NCI-H1930 (cell line): Measurements from ENCODE around the gene RFLNA.

Experiments used
- DNase-seq, 2 experiments: peaks; one replicate each; lab custom pipeline; 2025; lab: John Stamatoyannopoulos, UW

Gene RFLNA, protein sequence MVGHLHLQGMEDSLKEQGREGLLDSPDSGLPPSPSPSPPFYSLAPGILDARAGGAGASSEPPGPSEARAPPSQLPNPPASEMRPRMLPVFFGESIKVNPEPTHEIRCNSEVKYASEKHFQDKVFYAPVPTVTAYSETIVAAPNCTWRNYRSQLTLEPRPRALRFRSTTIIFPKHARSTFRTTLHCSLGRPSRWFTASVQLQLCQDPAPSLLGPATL

DNA sequence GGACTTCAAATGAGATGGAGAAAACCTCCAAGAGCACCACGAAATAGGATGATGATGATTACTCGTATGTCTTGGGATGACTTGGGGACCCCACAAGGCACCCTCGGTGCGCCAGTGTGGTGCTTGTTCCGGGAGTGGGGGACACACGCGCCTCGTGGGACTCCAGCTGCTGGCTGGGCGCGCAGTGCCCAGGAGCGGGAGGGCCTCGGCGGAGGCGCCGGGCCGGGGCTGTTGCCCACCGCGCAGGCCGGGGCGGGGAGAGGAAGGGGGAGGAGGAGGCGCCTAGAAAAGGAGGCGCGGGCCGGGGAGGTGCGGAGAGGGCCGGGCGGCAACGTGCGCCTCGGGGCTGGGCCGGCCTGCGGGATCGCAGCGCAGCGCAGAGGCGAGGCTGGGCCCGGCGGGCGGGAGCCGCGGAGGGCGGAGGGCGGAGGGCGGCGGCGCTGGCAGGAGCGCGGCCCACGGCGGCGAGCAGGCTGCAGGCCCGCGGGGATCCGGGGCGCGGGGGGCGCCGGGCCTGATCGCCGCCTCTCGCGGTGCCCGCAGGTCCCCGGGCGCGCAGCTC is at the start of gene RFLNA:
RFLNA (plus strand) TSS at position 314 of the 562 bp plus-strand sequence. CDS start 337 bp downstream, outside the sequence.
- DNase-seq: no peak

DNA sequence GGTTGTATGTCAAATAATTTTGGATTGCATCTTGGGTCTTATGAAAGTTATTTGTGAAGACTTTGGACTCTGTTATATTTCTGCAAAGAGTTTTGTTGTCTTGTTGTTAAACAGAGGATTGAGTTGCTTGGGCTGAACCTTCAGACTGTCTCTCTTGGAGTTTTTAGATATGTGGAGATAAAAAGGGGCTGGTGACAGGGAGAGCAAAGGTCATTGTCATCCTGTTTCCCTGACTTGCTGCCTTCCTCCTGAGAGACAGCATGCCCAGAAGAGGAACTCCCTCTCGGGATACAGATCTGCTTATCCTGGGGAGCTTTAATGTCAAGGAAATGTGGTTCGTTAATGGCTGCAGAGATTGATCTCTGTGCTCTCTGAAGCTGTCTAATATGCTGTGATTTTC is 47.6 kb upstream of the RFLNA start:
- DNase-seq: no peak

- no peak for DNase-seq
Measured at GRCh38 chr12:124248941-124249825, 45.7 kb upstream of the RFLNA start.

DNA sequence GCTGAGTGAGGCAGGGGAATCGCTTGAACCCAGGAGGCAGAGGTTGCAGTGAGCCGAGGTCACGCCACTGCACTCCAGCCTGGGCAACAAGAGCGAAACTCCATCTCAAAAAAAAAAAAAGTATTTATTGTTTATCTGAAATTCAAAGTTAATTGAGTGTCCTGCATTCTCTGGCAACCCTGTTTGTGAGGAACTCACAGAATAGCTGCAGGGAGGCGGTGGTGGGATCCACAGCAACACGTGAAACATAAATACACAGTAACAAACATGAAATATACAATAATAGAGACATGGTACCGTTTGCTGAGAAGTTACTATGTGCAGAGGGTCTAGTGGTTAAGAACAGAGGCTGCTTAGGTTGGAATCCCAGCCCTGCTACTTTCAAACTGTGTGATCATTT is 43.7 kb upstream of the RFLNA start:
- DNase-seq: no peak

GRCh38 chr12:124252964-124253363 is 41.9 kb upstream of the RFLNA start:
- DNase-seq: no peak

DNA sequence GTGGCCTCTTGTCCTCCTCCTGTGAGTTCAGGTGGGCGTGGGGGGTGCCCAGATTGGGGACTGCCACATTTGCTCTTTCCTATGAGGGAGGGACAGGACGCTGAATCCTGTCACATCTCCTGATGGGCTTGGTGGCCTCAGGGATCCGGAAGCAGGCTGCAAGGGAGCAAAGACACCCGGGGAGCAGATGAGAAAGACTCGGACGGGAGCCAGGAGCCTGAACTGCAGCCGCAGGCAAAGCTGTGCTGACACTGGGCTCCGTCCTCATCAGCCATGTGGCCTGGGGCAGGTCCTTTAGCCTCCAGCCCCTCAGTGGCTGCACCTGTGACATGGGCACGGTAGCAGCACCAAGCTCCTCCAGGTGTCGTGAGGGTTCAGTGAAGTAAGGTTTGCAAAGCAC is 40.8 kb upstream of the RFLNA start:
- DNase-seq: no peak

DNA sequence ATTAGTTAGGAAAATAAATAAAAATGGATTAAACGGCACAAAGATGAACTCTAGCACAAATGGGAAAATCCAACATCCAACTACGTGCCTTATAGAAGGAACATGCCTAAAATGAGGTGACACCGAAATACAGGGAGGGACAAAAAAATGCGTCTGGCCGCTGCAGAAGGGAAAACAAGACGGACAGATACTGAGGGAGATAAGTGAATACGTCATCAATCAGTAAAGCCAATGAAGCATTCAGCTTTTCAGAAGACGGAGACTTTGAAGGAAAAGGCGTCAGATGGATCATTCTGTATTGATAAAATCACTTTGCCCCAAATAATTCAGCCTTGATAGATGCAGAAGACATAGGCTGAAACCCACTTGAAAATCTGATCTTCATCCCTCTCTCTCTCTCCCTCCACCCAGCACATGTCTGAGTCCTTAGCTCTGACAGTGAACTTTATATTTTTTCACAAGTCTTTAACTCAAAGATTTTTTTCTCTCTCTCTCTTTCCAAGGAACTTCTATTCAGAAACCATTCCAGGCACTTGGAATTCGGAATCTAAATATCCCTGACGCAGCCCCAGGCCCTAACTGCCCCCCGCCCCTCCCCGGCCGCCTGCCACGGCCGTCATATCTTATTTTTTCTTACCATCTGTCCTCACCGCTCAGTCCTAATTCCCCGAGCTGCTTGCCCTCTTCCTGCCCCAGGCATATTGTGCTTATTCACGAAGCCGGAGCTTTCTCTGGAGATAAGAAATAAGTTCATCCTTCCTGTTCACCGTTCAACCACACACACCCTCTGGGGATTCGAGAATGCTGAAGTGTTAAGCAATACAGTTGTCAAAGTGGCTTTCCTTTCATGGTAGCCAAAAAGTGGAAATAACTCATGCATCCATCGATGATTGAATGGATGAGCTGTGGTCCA is 35.5 kb upstream of the RFLNA start:
- DNase-seq: no peak

DNA sequence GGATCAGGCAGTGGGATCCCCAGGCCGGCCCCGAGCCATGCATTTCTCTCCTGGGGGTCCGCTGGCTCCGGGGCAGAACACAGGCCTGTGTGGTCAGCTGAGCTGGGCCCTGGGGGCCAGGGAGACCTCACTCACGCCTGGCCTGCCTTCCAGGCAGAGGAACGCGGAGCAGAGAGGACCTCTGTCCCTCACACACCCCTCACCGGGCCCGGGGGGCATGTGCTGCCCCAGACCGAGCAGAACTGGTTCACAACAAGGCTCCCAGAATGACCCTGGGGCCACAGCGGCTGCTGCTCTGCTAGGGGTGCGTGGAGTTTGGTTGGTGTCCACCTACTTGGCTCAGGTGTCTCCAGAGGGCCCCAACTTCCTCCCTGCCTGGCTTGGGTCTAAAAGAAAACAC is 33.0 kb upstream of the RFLNA start:
- DNase-seq: no peak

DNA sequence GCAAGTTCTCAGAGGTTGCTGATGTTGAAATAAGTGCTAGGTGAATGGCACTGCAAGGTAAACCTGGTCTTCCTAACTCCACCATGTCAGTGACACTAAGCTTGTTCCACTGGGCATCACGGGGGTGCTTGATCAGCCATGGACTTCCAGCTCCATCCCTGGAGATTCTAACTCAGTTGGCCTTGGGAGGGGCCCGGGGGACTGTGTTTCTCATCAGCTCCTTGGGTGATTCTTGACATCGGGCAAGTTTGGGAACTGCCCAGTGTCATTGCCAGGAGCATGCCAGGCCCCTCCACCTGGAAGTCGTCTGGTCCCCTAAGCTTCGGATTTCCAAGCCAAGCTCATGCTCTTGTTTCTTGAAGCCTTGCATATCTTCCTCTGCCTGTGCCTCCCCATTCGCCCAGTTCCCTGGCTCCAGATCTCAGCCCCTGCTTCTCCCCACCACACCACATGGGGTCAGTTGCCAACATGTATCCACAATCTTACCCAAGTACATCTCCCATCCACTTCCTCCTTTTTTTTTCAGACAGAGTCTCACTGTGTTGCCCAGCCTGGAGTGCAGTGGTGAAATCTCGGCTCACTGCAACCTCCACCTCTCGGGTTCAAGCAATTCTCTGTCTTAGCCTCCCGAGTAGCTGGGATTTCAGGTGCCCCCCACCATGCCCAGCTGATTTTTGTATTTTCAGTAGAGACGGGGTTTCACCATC is 30.7 kb upstream of the RFLNA start:
- DNase-seq: no peak

DNA sequence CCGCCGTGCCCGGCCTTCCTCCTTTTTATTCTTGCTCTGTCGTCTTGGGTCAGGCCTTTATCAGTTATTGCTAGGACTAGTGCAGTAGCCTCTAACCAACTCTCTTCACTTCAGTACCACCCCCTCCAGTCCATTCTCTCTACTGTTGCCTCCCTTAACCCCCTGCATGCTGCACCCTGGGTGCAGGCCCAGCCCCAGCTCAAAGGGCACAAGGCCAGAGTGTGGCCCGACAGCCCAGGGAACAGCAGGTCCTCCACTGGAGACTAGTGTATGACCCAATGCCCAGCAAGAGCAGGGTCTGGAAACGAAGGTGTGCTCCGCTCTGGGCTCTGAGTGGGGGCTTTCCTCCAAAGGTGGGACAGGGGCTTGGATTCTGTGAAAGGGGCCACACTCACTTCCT is 30.0 kb upstream of the RFLNA start:
- DNase-seq: no peak

GRCh38 chr12:124267205-124267778 is 27.6 kb upstream of the RFLNA start:
- DNase-seq: no peak

DNA sequence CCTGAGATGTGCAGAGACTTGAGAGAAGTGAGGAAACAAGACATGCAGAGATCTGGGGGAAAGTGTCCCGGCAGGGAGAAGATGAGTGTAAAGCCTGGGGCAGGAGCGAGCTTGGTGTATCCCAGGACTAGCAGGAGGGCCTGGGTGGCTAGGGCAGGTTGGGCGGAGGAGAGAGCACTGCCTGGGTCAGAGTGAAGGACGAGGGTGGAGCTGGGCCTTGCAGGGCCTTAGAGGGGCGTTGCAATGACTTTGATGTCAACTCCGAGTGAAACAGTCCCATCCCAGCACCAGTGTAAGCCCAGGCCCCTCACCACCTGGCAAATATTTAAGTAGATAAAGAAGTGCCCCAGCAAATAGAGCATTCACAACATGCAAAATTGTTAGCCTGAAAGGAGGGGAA is 24.2 kb upstream of the RFLNA start:
- no peak for DNase-seq

DNA sequence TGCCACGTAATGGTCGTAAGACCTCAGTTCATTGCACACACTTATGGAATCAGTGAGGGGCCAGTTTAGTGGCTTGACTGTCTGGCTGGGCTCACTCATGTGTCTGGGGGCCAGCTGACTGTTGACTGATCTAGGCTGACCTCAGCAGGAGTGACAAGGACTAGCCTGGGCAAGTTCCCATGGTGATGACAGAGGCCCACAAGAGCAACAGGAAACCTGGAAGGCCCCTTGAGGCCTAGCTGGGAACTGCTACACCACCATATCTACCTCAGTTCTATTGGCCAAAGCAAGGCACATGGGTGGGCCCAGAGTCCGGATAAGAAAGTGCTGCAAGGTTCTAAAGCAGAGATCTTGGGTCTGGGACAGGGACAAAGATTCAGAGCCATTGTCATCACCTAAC is 21.3 kb upstream of the RFLNA start:
- peak; percentile 11 to 39 for DNase-seq

- no peak for DNase-seq
Measured at GRCh38 chr12:124276337-124276736, 18.6 kb upstream of the RFLNA start.

DNA sequence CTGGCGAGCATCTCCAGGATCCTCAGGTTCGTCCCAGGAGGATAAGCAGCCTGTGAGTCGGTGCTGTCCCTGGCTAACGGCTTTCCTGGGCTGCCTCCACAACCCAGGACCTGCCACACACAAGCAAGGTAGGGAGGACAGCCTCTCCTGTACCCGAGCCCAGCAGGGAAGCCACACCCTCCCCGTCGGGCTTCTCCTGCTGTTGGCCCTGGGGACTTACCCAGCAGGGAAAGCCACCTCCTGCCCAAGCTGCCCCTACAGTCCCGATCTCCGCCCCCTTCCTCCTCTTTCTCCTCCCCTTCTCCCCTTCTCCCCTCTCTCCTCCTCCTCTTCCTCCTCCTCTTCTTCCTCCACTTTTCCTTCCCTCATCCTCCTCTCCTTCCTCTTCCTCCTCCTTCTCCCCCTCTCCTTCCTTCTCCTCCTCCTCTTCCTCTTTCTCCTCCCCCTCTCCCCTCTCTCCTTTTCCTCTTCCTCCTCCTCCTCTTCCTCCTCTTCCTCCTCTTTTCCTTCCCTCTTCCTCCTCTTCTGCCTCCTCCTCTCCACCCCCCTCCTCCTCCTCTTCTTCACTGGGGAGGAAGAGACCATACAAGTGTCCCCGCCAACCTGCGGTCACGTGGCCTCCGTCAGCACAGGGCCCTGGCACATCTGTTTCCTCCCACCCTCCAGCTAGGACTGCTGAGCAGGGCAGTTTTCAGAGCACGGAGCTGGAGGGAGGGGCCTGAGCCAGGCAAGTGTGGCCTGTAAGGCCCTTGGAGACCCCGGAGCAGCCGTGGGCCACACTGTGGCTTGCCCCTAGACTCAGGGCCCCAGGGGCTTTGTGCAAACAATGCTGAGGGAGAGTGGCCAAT is 17.3 kb upstream of the RFLNA start:
- DNase-seq: no peak

GRCh38 chr12:124278389-124279101 is 16.3 kb upstream of the RFLNA start:
- DNase-seq: no peak

DNA sequence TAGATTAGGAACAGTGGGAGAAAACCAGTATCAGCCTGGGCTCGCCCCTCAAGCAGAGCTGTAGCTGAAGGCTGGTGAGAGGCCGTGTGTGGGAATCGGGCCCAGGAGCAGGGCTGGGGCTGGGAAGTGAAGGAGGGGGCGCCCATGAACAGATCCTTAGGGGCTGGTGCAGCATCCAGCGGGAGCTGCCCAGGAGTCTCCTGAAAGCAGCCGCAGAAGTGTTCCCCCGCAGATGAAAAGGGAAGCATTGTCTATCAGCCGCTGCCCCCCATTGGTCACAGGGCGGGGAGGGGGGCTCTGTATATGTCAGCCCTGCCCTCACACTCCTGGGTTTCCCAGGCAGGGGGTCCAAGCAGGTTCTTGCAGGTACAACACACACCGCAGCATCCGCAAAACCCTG is 15.6 kb upstream of the RFLNA start:
- no peak for DNase-seq

GRCh38 chr12:124279846-124280360 is 15.0 kb upstream of the RFLNA start:
- DNase-seq: no peak

- no peak for DNase-seq
Measured at GRCh38 chr12:124281309-124281708, 13.6 kb upstream of the RFLNA start.
